H9 (cell line): ENCODE measurements around the gene DPT. TPM values are rescaled to one million over a fixed set of nuclear protein-coding genes. Genes with fewer than 3 reads are reported as not detected.

Experiments used
- DNase-seq: peaks from one replicate; pipeline ENCODE4 v3.0.0-alpha.2; 2017
- H2AFZ ChIP-seq: one replicate; pipeline ENCODE4 v1.6.1; 2013; ENCODE audit warnings: mild to moderate bottlenecking, low read length, control low read depth, moderate library complexity
- H2AK5ac ChIP-seq: 2 replicates; pipeline ENCODE4 v1.6.1; 2013; ENCODE audit warnings: low read length, control low read depth, mixed read lengths; ENCODE audit not compliant: insufficient read length
- H2BK120ac ChIP-seq: one replicate; pipeline ENCODE4 v1.6.1; 2013; ENCODE audit warnings: low read depth, mild to moderate bottlenecking, low read length, control low read depth, inconsistent platforms; ENCODE audit not compliant: poor library complexity, severe bottlenecking
- H2BK12ac ChIP-seq: 2 replicates; pipeline ENCODE4 v1.6.1; 2013; ENCODE audit warnings: low read length, control low read depth, mixed read lengths, low read depth; ENCODE audit not compliant: insufficient read length
- H2BK15ac ChIP-seq: 2 replicates; pipeline ENCODE4 v1.6.1; 2013; ENCODE audit warnings: low read depth, low read length, control low read depth
- H2BK20ac ChIP-seq: one replicate; pipeline ENCODE4 v1.6.1; 2013; ENCODE audit warnings: low read depth, mild to moderate bottlenecking, low read length, control low read depth, inconsistent platforms; ENCODE audit not compliant: poor library complexity, severe bottlenecking
- H2BK5ac ChIP-seq: 2 replicates; pipeline ENCODE4 v1.6.1; 2013; ENCODE audit warnings: low read length, control low read depth, mixed read lengths; ENCODE audit not compliant: insufficient read length
- H3K14ac ChIP-seq: 2 replicates; pipeline ENCODE4 v1.6.1; 2013; ENCODE audit warnings: low read length, control low read depth; ENCODE audit not compliant: insufficient read depth
- H3K18ac ChIP-seq: 2 replicates; pipeline ENCODE4 v1.6.1; 2013; ENCODE audit warnings: low read depth, mild to moderate bottlenecking, mixed read lengths, low read length, control low read depth; ENCODE audit not compliant: insufficient read length
- H3K23ac ChIP-seq: 2 replicates; pipeline ENCODE4 v1.6.1; 2013; ENCODE audit warnings: low read length, control low read depth, mixed read lengths, low read depth; ENCODE audit not compliant: insufficient read length
- H3K23me2 ChIP-seq: 2 replicates; pipeline ENCODE4 v1.6.1; 2013; ENCODE audit warnings: low read depth, mild to moderate bottlenecking, mixed read lengths, low read length, control low read depth; ENCODE audit not compliant: insufficient read length, poor library complexity, severe bottlenecking
- H3K27ac ChIP-seq: 2 replicates; pipeline ENCODE4 v1.5.1; 2013; ENCODE audit warnings: low read length, control low read depth, mixed read lengths, low read depth; ENCODE audit not compliant: insufficient read length
- H3K27me3 ChIP-seq: 2 replicates; pipeline ENCODE4 v1.6.1; 2013; ENCODE audit warnings: low read length, control low read depth, inconsistent platforms; ENCODE audit not compliant: insufficient read depth
- H3K4ac ChIP-seq: 2 replicates; pipeline ENCODE4 v1.6.1; 2013; ENCODE audit warnings: low read depth, mild to moderate bottlenecking, control low read depth, inconsistent platforms, low read length, moderate library complexity
- H3K4me1 ChIP-seq: 2 replicates; pipeline ENCODE4 v1.6.1; 2013; ENCODE audit warnings: low read length, control low read depth, inconsistent platforms; ENCODE audit not compliant: insufficient read depth
- H3K4me2 ChIP-seq: 2 replicates; pipeline ENCODE4 v1.6.1; 2013; ENCODE audit warnings: low read length, control low read depth, mixed read lengths; ENCODE audit not compliant: insufficient read length, insufficient read depth
- H3K56ac ChIP-seq: 2 replicates; pipeline ENCODE4 v1.6.1; 2013; ENCODE audit warnings: low read depth, mild to moderate bottlenecking, mixed read lengths, low read length, control low read depth; ENCODE audit not compliant: insufficient read length
- H3K79me1 ChIP-seq: 2 replicates; pipeline ENCODE4 v1.6.1; 2013; ENCODE audit warnings: low read depth, mild to moderate bottlenecking, moderate library complexity, low read length, control low read depth, inconsistent platforms; ENCODE audit not compliant: insufficient read depth, poor library complexity, severe bottlenecking
- H3K79me2 ChIP-seq: 2 replicates; pipeline ENCODE4 v1.6.1; 2013; ENCODE audit warnings: low read length, control low read depth, inconsistent platforms; ENCODE audit not compliant: insufficient read depth
- H3K9ac ChIP-seq: 2 replicates; pipeline ENCODE4 v1.6.1; 2013; ENCODE audit warnings: low read length, control low read depth, mixed read lengths; ENCODE audit not compliant: insufficient read length; ENCODE audit errors: extremely low read depth
- H3K9me3 ChIP-seq: one replicate; pipeline ENCODE4 v1.6.1; 2013; ENCODE audit warnings: low read depth, low read length, inconsistent platforms; ENCODE audit not compliant: control insufficient read depth
- H3T11ph ChIP-seq: one replicate; pipeline ENCODE4 v1.6.1; 2013; ENCODE audit warnings: mild to moderate bottlenecking, low read length, control low read depth, inconsistent platforms
- H4K20me1 ChIP-seq: one replicate; pipeline ENCODE4 v1.6.1; 2013; ENCODE audit not compliant: control insufficient read depth, insufficient read length, insufficient read depth
- H4K5ac ChIP-seq: 2 replicates; pipeline ENCODE4 v1.6.1; 2013; ENCODE audit warnings: low read depth, mild to moderate bottlenecking, mixed read lengths, low read length, control low read depth; ENCODE audit not compliant: insufficient read length
- H4K8ac ChIP-seq: replicated peaks from 2 replicates; pipeline ENCODE4 v1.6.1; 2013; ENCODE audit warnings: low read length, control low read depth, mixed read lengths, low read depth; ENCODE audit not compliant: insufficient read length
- H4K91ac ChIP-seq: 2 replicates; pipeline ENCODE4 v1.6.1; 2013; ENCODE audit warnings: low read depth, mild to moderate bottlenecking, moderate library complexity, mixed read lengths, low read length, control low read depth; ENCODE audit not compliant: insufficient read length
- H3K27ac Mint-ChIP-seq, 3 experiments: 2 replicates in 2 of 3; 3 replicates in 1 of 3; pipeline ENCODE4 v1.8.0; 2020 to 2021; ENCODE audit warnings: mixed read lengths in 3 of 3, mild to moderate bottlenecking in 1 of 3, moderate library complexity in 1 of 3
- H3K27me3 Mint-ChIP-seq: 2 replicates; pipeline ENCODE4 v1.8.0; 2021; ENCODE audit warnings: low read depth, mild to moderate bottlenecking, moderate library complexity, mixed read lengths
- H3K36me3 Mint-ChIP-seq, 3 experiments: 2 replicates in 2 of 3; 3 replicates in 1 of 3; pipeline ENCODE4 v1.8.0; 2020 to 2021; ENCODE audit warnings: low read depth in 3 of 3, mixed read lengths in 3 of 3; ENCODE audit not compliant: insufficient read depth in 1 of 3
- H3K4me1 Mint-ChIP-seq, 2 experiments: 2 replicates each; pipeline ENCODE4 v1.8.0; 2020; ENCODE audit warnings: mixed read lengths in 2 of 2
- H3K4me3 Mint-ChIP-seq, 2 experiments: 2 replicates in 1 of 2; 3 replicates in 1 of 2; pipeline ENCODE4 v1.8.0; 2020 to 2021; ENCODE audit warnings: mild to moderate bottlenecking in 2 of 2, mixed read lengths in 2 of 2, moderate library complexity in 1 of 2
- H3K9me3 Mint-ChIP-seq, 2 experiments: 2 replicates in 1 of 2; 3 replicates in 1 of 2; pipeline ENCODE4 v1.8.0; 2020; ENCODE audit warnings: mild to moderate bottlenecking in 2 of 2, mixed read lengths in 2 of 2, moderate library complexity in 1 of 2
- CTCF ChIP-seq: fragments of 200-600 bp; sonication (generic); conservative IDR thresholded peaks from 3 replicates; pipeline ENCODE4 v1.8.0; 2021; ENCODE audit warnings: antibody characterized with exemption, mild to moderate bottlenecking
- WGBS: extraction: QIAGEN DNeasy Blood & Tissue Kit; methylation state at CpG from one replicate; pipeline ENCODE4 v1.1.7; 2013; ENCODE audit warnings: missing lambda C conversion rate, low lambda C conversion rate, mixed read lengths; ENCODE audit not compliant: insufficient read length; ENCODE audit errors: extremely low coverage; 5-methylcytosine and 5-hydroxymethylcytosine counted together
- total RNA-seq: library from RNA; stranded (reverse); gene quantifications from 2 replicates; pipeline ENCODE4 v1.2.1, GENCODE V29; 2021

DPT gene
- total RNA-seq, 1 experiment from 2014 or later = not detected

- Histone ChIP-seq H3K4me2 (no peak overlapping the region), H3K9me3 (no peaks in the 10 kb centered on the region), H4K20me1 (no peaks in the 10 kb centered on the region), H3K23ac (no peak overlapping the region), H2BK12ac (no peak overlapping the region), H2BK5ac (no peak overlapping the region), H3K79me2 (no peaks in the 10 kb centered on the region), H3K4ac (no peak overlapping the region), H2BK120ac (no peak overlapping the region), H4K5ac (no peak overlapping the region), H3K18ac (no peak overlapping the region), H3K14ac (no peak overlapping the region), H3K79me1 (no peaks in the 10 kb centered on the region), H4K91ac (no peak overlapping the region), H2BK20ac (no peak overlapping the region), H3K23me2 (no peaks in the 10 kb centered on the region), H4K8ac (no peak overlapping the region), H3T11ph (no peak overlapping the region), H3K27ac (no peak overlapping the region), H3K4me1 (no peaks in the 10 kb centered on the region), H3K27me3 (no peaks in the 10 kb centered on the region), H2AK5ac (no peak overlapping the region), H2BK15ac (no peak overlapping the region), H2AFZ (no peak overlapping the region), H3K56ac (no peak overlapping the region), H3K9ac (no peak overlapping the region)
- Mint-ChIP-seq H3K36me3 (no peaks in the 10 kb centered on the region), H3K27me3 (no peaks in the 10 kb centered on the region), H3K9me3 (no peaks in the 10 kb centered on the region; a peak in 1 of 5 replicates), H3K4me3 (no peak overlapping the region), H3K27ac (no peak overlapping the region; a peak in 1 of 7 replicates), H3K4me1 (no peaks in the 10 kb centered on the region)
- TF ChIP-seq CTCF = no peak
- WGBS = no CpG with 5 or more reads among the region's 8 CpGs
- no peak for DNase-seq
Observed at GRCh38 chr1:168752171-168752832, 23.3 kb upstream of the DPT start.
